Progenitor cell of endocrine pancreas (in vitro differentiated cells): ENCODE results near the gene TMEM26. TPM values are rescaled to one million over a fixed set of nuclear protein-coding genes. Genes with fewer than 3 reads are reported as not detected.

ENCODE experiments used
- DNase-seq: peaks from one replicate; pipeline ENCODE4 v3.0.0; 2021; ENCODE audit warnings: low spot score; ENCODE audit not compliant: unreplicated experiment
- H3K27ac Mint-ChIP-seq: 2 replicates; pipeline ENCODE4 v1.8.0; 2021; ENCODE audit warnings: mild to moderate bottlenecking, moderate library complexity, mixed read lengths
- H3K27me3 Mint-ChIP-seq: 2 replicates; pipeline ENCODE4 v1.8.0; 2021; ENCODE audit warnings: mixed read lengths
- H3K36me3 Mint-ChIP-seq: 2 replicates; pipeline ENCODE4 v1.8.0; 2022; ENCODE audit warnings: mixed read lengths; ENCODE audit not compliant: insufficient read depth
- H3K4me1 Mint-ChIP-seq: 2 replicates; pipeline ENCODE4 v1.8.0; 2021; ENCODE audit warnings: low read depth, mixed read lengths
- H3K4me3 Mint-ChIP-seq: 2 replicates; pipeline ENCODE4 v1.8.0; 2021; ENCODE audit warnings: low read depth, mild to moderate bottlenecking, moderate library complexity, mixed read lengths
- H3K9me3 Mint-ChIP-seq: 2 replicates; pipeline ENCODE4 v1.8.0; 2021; ENCODE audit warnings: low read depth, mixed read lengths
- CTCF ChIP-seq: fragments of 200-600 bp; sonication (generic); IDR thresholded peaks from one replicate; pipeline ENCODE4 v1.5.0; 2021; ENCODE audit warnings: antibody characterized with exemption, mild to moderate bottlenecking; ENCODE audit not compliant: unreplicated experiment
- total RNA-seq: library from RNA; stranded (reverse); gene quantifications from 2 replicates; pipeline ENCODE4 v1.2.1, GENCODE V29; 2021

Gene TMEM26
- total RNA-seq, 1 donor from 2014 or later = 0.24 TPM

GRCh38 chr10:61458031-61458430 is 4.8 kb upstream of the TMEM26 start:
- no peak for DNase-seq
- TF ChIP-seq CTCF = no peak
- Mint-ChIP-seq H3K36me3 (no peaks in the 10 kb centered on the region), H3K27ac (no peak overlapping the region), H3K27me3 (peaks cover 47% of the 10 kb centered on the region), H3K9me3 (no peaks in the 10 kb centered on the region), H3K4me1 (no peaks in the 10 kb centered on the region), H3K4me3 (no peak overlapping the region)

- H3K27me3 Mint-ChIP-seq = peaks cover 64% of the 10 kb centered on the region
- no peak for DNase-seq
- no peaks in the 10 kb centered on the region for H3K9me3 Mint-ChIP-seq
- no peak overlapping the region for H3K27ac Mint-ChIP-seq
- peaks cover 6% of the 10 kb centered on the region for H3K4me1 Mint-ChIP-seq
- TF ChIP-seq CTCF = no peak
- no peaks in the 10 kb centered on the region for H3K36me3 Mint-ChIP-seq
- H3K4me3 Mint-ChIP-seq = no peak overlapping the region
Measured at GRCh38 chr10:61456095-61456789, 3.1 kb upstream of the TMEM26 start.

- peaks cover 69% of the 10 kb centered on the region for H3K27me3 Mint-ChIP-seq
- no peak overlapping the region for H3K4me3 Mint-ChIP-seq
- H3K36me3 Mint-ChIP-seq = no peaks in the 10 kb centered on the region
- H3K9me3 Mint-ChIP-seq = no peaks in the 10 kb centered on the region
- H3K27ac Mint-ChIP-seq = no peak overlapping the region
- no peak for DNase-seq
- peaks cover 9% of the 10 kb centered on the region for H3K4me1 Mint-ChIP-seq
- TF ChIP-seq CTCF = no peak
Measured at GRCh38 chr10:61455656-61456055, 2.5 kb upstream of the TMEM26 start.

GRCh38 chr10:61454541-61454940 is 1.4 kb upstream of the TMEM26 start:
- H3K4me1 Mint-ChIP-seq = peaks cover 9% of the 10 kb centered on the region
- H3K36me3 Mint-ChIP-seq = no peaks in the 10 kb centered on the region
- peaks cover 69% of the 10 kb centered on the region for H3K27me3 Mint-ChIP-seq
- DNase-seq = no peak
- no peak overlapping the region for H3K4me3 Mint-ChIP-seq
- no peaks in the 10 kb centered on the region for H3K9me3 Mint-ChIP-seq
- no peak for TF ChIP-seq CTCF
- no peak overlapping the region for H3K27ac Mint-ChIP-seq

GRCh38 chr10:61452151-61452651 is 980 bp downstream of the TMEM26 start:
- peaks cover 9% of the 10 kb centered on the region for H3K4me1 Mint-ChIP-seq
- H3K36me3 Mint-ChIP-seq = no peaks in the 10 kb centered on the region
- no peaks in the 10 kb centered on the region for H3K9me3 Mint-ChIP-seq
- no peak overlapping the region for H3K27ac Mint-ChIP-seq
- DNase-seq = no peak
- H3K4me3 Mint-ChIP-seq = peak overlapping the region; percentile 70
- H3K27me3 Mint-ChIP-seq = peaks cover 56% of the 10 kb centered on the region
- no peak for TF ChIP-seq CTCF
